Measurements from ENCODE around the gene PCDHGB5. TPM values are rescaled to one million over a fixed set of nuclear protein-coding genes. Genes with fewer than 3 reads are reported as not detected.

PCDHGB5 gene
- total RNA-seq, 4 donors from 2014 or later: 3.0 to 6.3 (median 4.4) TPM

DNA sequence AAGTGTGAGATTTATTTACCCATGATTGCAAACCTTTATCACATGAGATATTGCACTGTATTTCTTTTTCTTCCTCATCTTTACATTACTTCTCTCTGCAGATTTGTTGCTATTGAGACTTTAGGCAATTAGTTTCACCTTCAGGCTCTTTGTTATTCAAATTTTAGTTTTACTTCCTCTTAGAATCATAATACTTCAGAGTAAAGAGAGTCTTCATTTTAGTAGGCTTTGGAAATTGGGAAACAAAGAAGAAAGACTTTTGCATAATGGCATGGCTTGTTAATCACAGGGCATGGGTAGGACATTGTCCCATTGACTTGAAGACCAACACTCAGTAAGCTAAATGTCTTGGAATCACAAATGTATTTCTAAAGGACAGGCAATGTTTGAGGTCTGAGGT, 35.0 kb upstream of the PCDHGB5 start:
- ATAC-seq (no peak), DNase-seq (no peak)
- no peak for TF ChIP-seq POLR2A (IDR thresholded peaks at IDR 0.05)
- TF ChIP-seq, protein P1, sequence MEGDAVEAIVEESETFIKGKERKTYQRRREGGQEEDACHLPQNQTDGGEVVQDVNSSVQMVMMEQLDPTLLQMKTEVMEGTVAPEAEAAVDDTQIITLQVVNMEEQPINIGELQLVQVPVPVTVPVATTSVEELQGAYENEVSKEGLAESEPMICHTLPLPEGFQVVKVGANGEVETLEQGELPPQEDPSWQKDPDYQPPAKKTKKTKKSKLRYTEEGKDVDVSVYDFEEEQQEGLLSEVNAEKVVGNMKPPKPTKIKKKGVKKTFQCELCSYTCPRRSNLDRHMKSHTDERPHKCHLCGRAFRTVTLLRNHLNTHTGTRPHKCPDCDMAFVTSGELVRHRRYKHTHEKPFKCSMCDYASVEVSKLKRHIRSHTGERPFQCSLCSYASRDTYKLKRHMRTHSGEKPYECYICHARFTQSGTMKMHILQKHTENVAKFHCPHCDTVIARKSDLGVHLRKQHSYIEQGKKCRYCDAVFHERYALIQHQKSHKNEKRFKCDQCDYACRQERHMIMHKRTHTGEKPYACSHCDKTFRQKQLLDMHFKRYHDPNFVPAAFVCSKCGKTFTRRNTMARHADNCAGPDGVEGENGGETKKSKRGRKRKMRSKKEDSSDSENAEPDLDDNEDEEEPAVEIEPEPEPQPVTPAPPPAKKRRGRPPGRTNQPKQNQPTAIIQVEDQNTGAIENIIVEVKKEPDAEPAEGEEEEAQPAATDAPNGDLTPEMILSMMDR (IDR thresholded peaks at IDR 0.05 in 4 of 5, conservative IDR thresholded peaks at IDR 0.05 in 1 of 5): no peak
- no peaks in the 10 kb centered on the region for H3K36me3 ChIP-seq
- intact Hi-C loops (cut with DNase I; ENCODE audit: low total_unique reads): no loop called here
- peak overlapping the region in 1 of 4 donors; percentile 26 for H3K4me3 ChIP-seq
- H3K27ac ChIP-seq: no peak overlapping the region
- peaks cover 5 to 8% of the 10 kb centered on the region in 2 donors for H3K4me1 ChIP-seq
- peaks cover 0 to 53% (median 38%) of the 10 kb centered on the region in 3 donors for H3K27me3 ChIP-seq
- H3K9me3 ChIP-seq: peaks cover 0 to 28% (median 6%) of the 10 kb centered on the region in 3 donors
- in situ Hi-C loops (cut with MboI; ENCODE audit: low sequenced_read_pairs in 4 of 4): no loop called here

DNA sequence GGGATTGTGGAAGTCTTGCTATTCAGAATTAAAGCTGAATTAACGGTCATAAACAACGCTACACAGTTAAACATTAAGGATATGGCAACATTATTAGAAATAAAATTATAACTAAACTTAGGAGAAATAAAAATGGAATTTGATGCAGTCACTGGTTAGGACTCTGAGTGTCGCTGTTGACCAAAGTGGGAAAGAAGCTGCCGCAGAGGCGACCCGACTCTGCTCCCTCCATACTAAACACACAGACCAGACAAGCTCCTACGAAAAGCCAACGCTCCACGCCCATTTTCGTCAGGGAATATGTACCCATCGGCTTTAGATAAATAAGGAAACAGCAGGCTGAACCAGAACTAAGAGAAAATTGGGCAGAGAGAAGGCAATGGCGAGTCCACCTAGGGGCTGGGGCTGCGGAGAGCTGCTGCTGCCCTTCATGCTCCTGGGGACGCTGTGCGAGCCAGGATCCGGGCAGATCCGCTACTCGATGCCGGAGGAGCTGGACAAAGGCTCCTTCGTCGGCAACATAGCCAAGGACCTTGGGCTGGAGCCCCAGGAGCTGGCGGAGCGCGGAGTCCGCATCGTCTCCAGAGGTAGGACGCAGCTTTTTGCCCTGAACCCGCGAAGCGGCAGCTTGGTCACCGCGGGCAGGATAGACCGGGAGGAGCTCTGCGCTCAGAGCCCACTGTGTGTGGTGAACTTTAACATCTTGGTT, 33.6 kb upstream of the PCDHGB5 start, which contains the start of gene PCDHGA5:
TSS of gene PCDHGA5 (plus strand) at position 211 of the 709 bp plus-strand sequence. CDS start at position 380, 169 bp downstream.
- TF ChIP-seq, protein P1 (IDR thresholded peaks at IDR 0.05 in 4 of 5, conservative IDR thresholded peaks at IDR 0.05 in 1 of 5): peak in 1 of 5 experiments; percentile 21
- TF ChIP-seq POLR2A (IDR thresholded peaks at IDR 0.05): no peak
- Histone ChIP-seq H3K36me3 (no peaks in the 10 kb centered on the region), H3K4me1 (peaks cover 4 to 5% of the 10 kb centered on the region in 2 donors), H3K27ac (no peak within 1 kb of the TSS), H3K9me3 (peaks cover 0 to 28% (median 6%) of the 10 kb centered on the region in 3 donors), H3K27me3 (peaks cover 0 to 53% (median 39%) of the 10 kb centered on the region in 3 donors), H3K4me3 (peak within 1 kb of the TSS; percentile 1 to 47 (median 16))
- no peak for DNase-seq
- intact Hi-C loops (cut with DNase I; ENCODE audit: low total_unique reads): no loop called here
- peak in 1 of 2 donors; percentile 19 for ATAC-seq
- in situ Hi-C loops (cut with MboI; ENCODE audit: low sequenced_read_pairs in 4 of 4): no loop called here

DNA sequence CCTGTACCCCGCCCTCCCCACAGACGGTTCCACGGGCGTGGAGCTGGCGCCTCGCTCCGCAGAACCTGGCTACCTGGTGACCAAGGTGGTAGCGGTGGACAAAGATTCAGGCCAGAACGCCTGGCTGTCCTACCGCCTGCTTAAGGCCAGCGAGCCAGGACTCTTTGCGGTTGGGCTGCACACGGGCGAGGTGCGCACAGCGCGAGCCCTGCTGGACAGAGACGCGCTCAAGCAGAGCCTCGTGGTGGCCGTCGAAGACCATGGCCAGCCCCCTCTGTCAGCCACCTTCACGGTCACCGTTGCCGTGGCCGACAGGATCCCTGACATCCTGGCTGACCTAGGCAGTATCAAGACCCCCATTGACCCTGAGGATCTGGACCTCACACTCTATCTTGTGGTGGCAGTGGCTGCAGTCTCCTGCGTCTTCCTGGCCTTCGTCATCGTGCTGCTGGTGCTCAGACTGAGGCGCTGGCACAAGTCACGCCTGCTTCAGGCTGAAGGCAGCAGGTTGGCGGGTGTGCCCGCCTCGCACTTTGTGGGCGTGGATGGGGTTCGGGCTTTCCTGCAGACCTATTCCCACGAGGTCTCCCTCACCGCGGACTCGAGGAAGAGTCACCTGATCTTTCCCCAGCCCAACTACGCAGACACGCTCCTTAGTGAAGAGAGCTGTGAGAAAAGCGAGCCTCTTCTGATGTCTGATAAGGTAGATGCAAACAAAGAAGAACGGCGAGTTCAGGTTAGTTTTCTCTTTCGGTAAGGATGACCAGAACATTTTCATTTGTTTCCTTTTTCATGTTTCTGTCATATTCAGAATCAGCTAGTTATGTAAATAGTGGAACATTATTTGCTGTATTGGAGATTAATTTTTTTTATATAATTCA, 31.5 kb upstream of the PCDHGB5 start:
- in situ Hi-C loops (cut with MboI; ENCODE audit: low sequenced_read_pairs in 4 of 4): no loop called here
- intact Hi-C loops (cut with DNase I; ENCODE audit: low total_unique reads): no loop called here
- peak overlapping the region in 1 of 4 donors; percentile 12 for H3K4me3 ChIP-seq
- H3K4me1 ChIP-seq: peaks cover 5 to 8% of the 10 kb centered on the region in 2 donors
- peaks cover 0 to 19% (median 5%) of the 10 kb centered on the region in 3 donors for H3K9me3 ChIP-seq
- DNase-seq (no peak), ATAC-seq (no peak)
- peaks cover 0 to 48% (median 32%) of the 10 kb centered on the region in 3 donors for H3K27me3 ChIP-seq
- TF ChIP-seq, protein P1 (IDR thresholded peaks at IDR 0.05 in 4 of 5, conservative IDR thresholded peaks at IDR 0.05 in 1 of 5): no peak
- TF ChIP-seq POLR2A (IDR thresholded peaks at IDR 0.05): no peak
- H3K36me3 ChIP-seq: no peaks in the 10 kb centered on the region
- H3K27ac ChIP-seq: no peak overlapping the region

DNA sequence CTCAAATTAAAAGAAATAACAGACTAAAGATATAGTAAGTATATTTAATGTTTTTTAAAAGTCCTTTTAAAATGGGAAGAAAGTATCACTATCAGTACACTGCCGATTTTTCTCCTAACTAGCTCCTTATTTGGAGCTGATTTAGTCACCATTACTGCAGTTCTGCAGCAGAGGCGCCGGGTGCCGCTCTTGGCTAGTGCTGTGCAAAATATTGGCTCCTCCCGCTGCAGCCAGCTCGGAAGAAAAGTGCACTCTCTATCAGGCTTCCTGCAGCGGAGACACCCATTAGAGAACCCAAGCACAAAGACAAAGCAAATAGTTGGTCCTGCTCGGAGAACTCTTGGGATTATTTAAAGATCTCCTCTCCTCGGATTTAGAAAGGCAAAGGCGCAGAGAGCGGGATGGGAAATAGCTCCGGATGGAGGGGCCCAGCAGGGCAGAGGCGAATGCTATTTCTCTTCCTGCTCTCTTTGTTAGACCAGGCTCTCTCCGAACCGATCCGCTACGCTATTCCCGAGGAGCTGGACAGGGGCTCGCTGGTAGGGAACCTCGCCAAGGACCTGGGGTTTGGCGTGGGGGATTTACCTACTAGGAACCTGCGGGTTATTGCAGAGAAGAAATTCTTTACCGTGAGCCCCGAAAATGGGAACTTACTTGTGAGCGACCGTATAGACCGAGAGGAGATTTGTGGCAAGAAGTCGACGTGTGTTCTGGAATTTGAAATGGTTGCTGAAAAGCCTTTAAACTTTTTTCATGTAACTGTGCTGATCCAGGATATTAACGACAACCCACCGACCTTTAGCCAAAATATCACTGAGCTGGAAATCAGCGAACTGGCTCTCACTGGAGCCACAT, 27.5 kb upstream of the PCDHGB5 start, which contains the start of gene PCDHGB3:
TSS of gene PCDHGB3 (plus strand) at position 249 of the 855 bp plus-strand sequence. CDS start at position 402, 153 bp downstream.
- Histone ChIP-seq H3K27me3 (peaks cover 0 to 21% (median 20%) of the 10 kb centered on the region in 3 donors), H3K4me3 (peak within 1 kb of the TSS; percentile 7 to 50 (median 37)), H3K36me3 (no peaks in the 10 kb centered on the region), H3K9me3 (peaks cover 0 to 17% (median 6%) of the 10 kb centered on the region in 3 donors), H3K27ac (peak within 1 kb of the TSS in 1 of 4 donors; percentile 16), H3K4me1 (peaks cover 0 to 4% of the 10 kb centered on the region in 2 donors)
- peak in 1 of 2 donors; percentile 45 for DNase-seq
- TF ChIP-seq, protein P1 (IDR thresholded peaks at IDR 0.05 in 4 of 5, conservative IDR thresholded peaks at IDR 0.05 in 1 of 5): peak in 2 of 5 experiments; percentile 19 to 43
- TF ChIP-seq POLR2A (IDR thresholded peaks at IDR 0.05): no peak
- peak; percentile 62 to 87 for ATAC-seq
- intact Hi-C loops (cut with DNase I; ENCODE audit: low total_unique reads) (loop anchor here (5.0 kb wide), 1 partner anchor 42 kb away; the partner anchor contains the start of gene PCDHGA10), in situ Hi-C loops (cut with MboI; ENCODE audit: low sequenced_read_pairs in 4 of 4) (no loop called here)

Data from gastrocnemius medialis (tissue), 4 donors.